Stimulated activated CD8-positive, alpha-beta memory T cell treated with anti-CD3 and anti-CD28 coated beads, Interleukin-7, amount 100 ng/mL, for 24 hours (primary cell): ENCODE measurements around the gene ABCC1.
"Not testable (repeated sequence)": the region's sequence is repeated elsewhere in the genome, so short reads cannot be mapped to it uniquely, and the experiment has no call there.

Experiments
- DNase-seq: peaks from one replicate; pipeline ENCODE4 v3.0.0-alpha.2; 2020; ENCODE audit warnings: low read depth

The ABCC1 gene

DNA sequence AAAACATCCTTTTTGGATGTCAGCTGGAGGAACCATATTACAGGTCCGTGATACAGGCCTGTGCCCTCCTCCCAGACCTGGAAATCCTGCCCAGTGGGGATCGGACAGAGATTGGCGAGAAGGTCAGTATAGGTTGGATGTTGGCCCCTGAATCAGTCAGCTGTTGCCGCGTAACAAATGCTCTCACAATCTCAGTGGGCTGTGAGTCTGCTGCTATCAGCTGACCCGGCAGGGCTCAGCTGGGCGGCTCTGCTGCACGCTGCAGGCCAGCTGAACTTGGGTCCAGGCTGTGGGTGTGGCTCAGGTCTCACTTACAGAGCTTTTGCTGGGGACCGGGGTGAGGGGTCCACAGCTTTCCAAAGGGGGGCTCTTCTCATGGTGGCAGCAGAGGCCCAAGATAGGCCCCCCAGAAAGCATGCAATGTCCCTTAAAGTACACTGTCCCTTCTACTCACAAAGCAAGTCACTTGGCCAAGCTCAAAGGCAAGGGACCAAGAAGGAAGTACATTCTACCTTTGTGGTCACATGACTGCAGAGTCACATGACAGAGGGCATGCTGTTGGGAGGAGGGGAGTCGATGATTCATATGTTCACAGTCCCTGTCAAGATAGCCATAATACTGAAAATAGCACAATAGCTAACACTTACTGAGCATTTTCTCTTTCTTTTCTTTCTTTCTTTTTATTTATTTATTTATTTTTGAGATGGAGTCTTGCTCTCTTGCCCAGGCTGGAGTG lies 134.2 kb downstream of the ABCC1 start:
- DNase-seq, result no peak

GRCh38 chr16:16084874-16085273 lies 135.5 kb downstream of the ABCC1 start:
- no peak for DNase-seq

- no peak for DNase-seq
Observed at GRCh38 chr16:16086653-16087446, 137.4 kb downstream of the ABCC1 start.

DNA sequence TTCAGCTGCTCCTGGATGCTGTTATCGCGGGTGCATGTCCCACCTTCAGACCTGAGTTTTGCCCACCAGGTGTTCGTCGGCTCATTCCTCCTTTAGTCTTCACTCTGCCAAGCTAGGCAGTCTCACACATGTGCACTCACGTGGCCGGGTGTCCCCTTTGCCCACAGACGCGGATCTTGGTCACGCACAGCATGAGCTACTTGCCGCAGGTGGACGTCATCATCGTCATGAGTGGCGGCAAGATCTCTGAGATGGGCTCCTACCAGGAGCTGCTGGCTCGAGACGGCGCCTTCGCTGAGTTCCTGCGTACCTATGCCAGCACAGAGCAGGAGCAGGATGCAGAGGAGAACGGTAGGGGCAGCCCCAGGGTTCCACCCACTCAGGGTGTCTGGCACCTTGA lies 140.8 kb downstream of the ABCC1 start:
- DNase-seq, result no peak

- no peak for DNase-seq
Observed at GRCh38 chr16:16092925-16093627, 143.7 kb downstream of the ABCC1 start.

GRCh38 chr16:16093628-16094332 lies 144.4 kb downstream of the ABCC1 start:
- no peak for DNase-seq

DNA sequence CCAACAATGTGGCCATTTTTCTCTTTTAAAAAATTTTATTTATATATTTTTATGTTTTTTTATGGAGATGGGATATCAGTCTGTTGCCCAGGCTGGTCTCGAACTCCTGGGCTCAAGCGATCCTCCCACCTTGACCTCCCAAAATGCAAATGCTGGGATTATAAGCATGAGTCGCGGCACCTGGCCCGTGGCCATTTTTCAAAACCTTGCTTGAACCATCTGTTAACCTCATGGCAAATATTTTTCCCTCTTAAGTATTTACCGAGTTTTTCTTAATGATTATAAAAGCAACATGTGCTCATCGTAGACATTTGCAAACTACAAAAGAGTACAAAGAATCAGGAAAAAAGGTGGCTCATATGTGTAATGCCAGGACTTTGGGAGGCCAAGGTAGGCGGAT lies 146.2 kb downstream of the ABCC1 start:
- no peak for DNase-seq

GRCh38 chr16:16096121-16096857 lies 146.9 kb downstream of the ABCC1 start:
- DNase-seq, result no peak

DNA sequence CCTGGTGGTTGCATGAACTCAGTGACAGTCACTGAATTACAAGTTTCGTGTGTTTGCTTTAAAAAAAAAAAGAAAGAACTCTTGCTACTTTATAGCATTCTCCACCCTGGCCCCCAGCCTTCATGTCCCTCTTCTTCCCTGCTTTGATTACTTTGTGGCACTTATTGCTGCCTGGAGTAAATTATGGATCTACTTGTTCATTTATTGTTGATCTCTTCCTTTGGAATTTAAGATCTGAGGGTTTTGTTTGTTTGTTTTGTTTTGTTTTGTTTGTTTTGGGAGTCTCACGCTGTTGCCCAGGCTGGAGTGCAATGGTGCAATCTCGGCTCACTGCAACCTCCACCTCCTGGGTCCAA lies 147.4 kb downstream of the ABCC1 start:
- no peak for DNase-seq

- DNase-seq, result no peak
Observed at GRCh38 chr16:16099320-16099719, 149.9 kb downstream of the ABCC1 start.

GRCh38 chr16:16100631-16101030 lies 151.2 kb downstream of the ABCC1 start:
- DNase-seq, result no peak

- DNase-seq, result no peak
Observed at GRCh38 chr16:16101585-16101984, 152.2 kb downstream of the ABCC1 start.

DNA sequence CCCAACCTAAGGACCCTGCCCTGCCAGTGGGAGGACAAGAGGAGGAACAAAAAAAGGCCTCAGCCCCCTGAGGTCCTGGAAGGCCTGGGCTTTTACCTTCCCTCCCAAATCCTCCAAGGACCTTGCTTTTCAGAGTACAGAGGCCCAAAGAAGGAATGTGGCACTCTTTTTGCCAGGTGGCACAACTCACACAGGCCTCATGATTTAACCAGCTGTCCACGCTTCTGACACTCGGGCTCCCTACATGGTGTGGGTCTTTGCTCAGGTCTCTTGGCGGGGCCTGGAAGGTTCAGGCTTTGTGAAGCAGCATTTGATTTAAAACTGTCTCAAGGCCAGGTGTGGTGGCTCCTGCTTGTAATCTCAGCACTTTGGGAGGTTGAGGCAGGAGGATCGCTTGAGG lies 153.3 kb downstream of the ABCC1 start:
- DNase-seq, result no peak

- not testable (repeated sequence) for DNase-seq
Observed at GRCh38 chr16:16104132-16104803, 154.9 kb downstream of the ABCC1 start.

GRCh38 chr16:16104804-16105141 lies 155.4 kb downstream of the ABCC1 start:
- not testable (repeated sequence) for DNase-seq

- DNase-seq, result no peak
Observed at GRCh38 chr16:16105646-16106045, 156.2 kb downstream of the ABCC1 start.

GRCh38 chr16:16106466-16106865 lies 157.1 kb downstream of the ABCC1 start:
- DNase-seq, result no peak

GRCh38 chr16:16107839-16108238 lies 158.4 kb downstream of the ABCC1 start:
- DNase-seq, result no peak

GRCh38 chr16:16108759-16109158 lies 159.3 kb downstream of the ABCC1 start:
- DNase-seq, result no peak

DNA sequence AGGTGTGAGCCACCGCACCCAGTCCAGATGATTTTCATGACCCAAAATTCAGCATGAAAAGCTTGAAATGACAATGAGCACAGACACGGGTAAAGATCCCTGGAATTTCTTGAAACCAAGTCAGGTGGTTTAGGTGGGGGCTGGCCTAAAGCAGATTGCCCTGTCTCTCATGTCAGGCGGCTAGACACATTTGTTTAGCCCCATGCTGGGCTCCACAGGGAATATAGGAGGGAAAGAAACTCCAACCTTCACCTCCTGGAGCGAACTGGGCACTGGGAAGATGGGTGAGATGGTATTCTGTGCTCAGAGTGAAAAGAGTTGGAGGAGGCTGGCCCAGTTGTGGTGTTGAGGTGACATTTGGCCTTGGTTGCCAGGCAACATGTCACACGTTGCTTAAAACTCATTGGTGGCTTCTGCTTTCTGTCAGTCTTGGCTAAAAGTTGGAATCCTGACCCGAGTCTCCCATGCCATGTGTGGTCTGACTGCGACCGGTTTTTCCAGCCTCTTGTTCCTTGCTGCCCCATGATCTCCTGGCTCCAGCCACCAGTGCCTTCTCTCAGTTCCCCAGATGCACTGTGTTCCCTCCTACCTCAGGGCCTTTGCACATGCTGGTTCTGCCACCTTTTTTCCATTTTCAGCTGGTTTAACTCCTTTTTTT lies 160.2 kb downstream of the ABCC1 start:
- DNase-seq, result no peak

- no peak for DNase-seq
Observed at GRCh38 chr16:16110111-16110490, 160.7 kb downstream of the ABCC1 start.
